CD4-positive, alpha-beta T cell (primary cell): ENCODE data around the gene HAGH. TPM values are rescaled to one million over a fixed set of nuclear protein-coding genes. Genes with fewer than 3 reads are reported as not detected.

Source experiments
- ATAC-seq: fragments of 200-7000 bp; cut with Tn5 transposase; one replicate; pipeline ENCODE4 v1.10.0; 2022; ENCODE audit warnings: mild to moderate bottlenecking; ENCODE audit not compliant: poor library complexity
- CTCF ChIA-PET: fragments of 350-600 bp; sonication (Branson Sonifier 250); formaldehyde crosslinking; loops from one replicate; lab custom pipeline; 2021; ENCODE audit warnings: antibody characterized with exemption, inconsistent platforms; lab: Charles Lee
- POLR2A ChIA-PET: fragments of 350-600 bp; sonication (Branson Sonifier 250); formaldehyde crosslinking; loops from one replicate; lab custom pipeline; 2021; ENCODE audit warnings: antibody characterized with exemption, inconsistent platforms; lab: Charles Lee
- DNase-seq, 14 experiments: peaks; one replicate each; pipeline ENCODE4 v3.0.0-alpha.2; 2013 to 2020; ENCODE audit warnings: mixed read lengths in 2 of 14
- H3K27ac ChIP-seq, 2 donors: one replicate each; pipeline versions ENCODE4 v1.5.1 to v1.7.0; 2013; ENCODE audit warnings: low read length in 2 of 2, low read depth in 1 of 2, mild to moderate bottlenecking in 1 of 2
- H3K27me3 ChIP-seq, 2 experiments: 1 replicate in 1 of 2; 2 replicates in 1 of 2; pipeline versions ENCODE4 v1.6.1 to v1.7.0; 2013; ENCODE audit warnings: low read length in 2 of 2, control low read depth in 1 of 2, mild to moderate bottlenecking in 1 of 2, moderate library complexity in 1 of 2; ENCODE audit not compliant: insufficient read depth in 2 of 2, control insufficient read depth in 1 of 2
- H3K36me3 ChIP-seq: one replicate; pipeline ENCODE4 v1.6.1; 2013; ENCODE audit warnings: low read length, control low read depth; ENCODE audit not compliant: insufficient read depth
- H3K4me1 ChIP-seq: one replicate; pipeline ENCODE4 v1.6.1; 2013; ENCODE audit warnings: low read length, control low read depth; ENCODE audit not compliant: insufficient read depth
- H3K4me3 ChIP-seq: one replicate; pipeline ENCODE4 v1.5.1; 2013; ENCODE audit warnings: mild to moderate bottlenecking, low read length, moderate library complexity
- H3K9me3 ChIP-seq, 2 experiments: 1 replicate in 1 of 2; 2 replicates in 1 of 2; pipeline versions ENCODE4 v1.6.1 to v1.7.0; 2013; ENCODE audit warnings: low read length in 2 of 2, mild to moderate bottlenecking in 2 of 2, control low read depth in 1 of 2, moderate library complexity in 1 of 2; ENCODE audit not compliant: control insufficient read depth in 1 of 2, insufficient read depth in 1 of 2
- H3K27ac Mint-ChIP-seq: one replicate; pipeline ENCODE4 v1.8.0; 2020; ENCODE audit warnings: mixed read lengths
- H3K27me3 Mint-ChIP-seq: one replicate; pipeline ENCODE4 v1.8.0; 2021; ENCODE audit warnings: mixed read lengths
- H3K36me3 Mint-ChIP-seq: one replicate; pipeline ENCODE4 v1.8.0; 2021; ENCODE audit warnings: low read depth, mixed read lengths
- H3K4me1 Mint-ChIP-seq: one replicate; pipeline ENCODE4 v1.8.0; 2021; ENCODE audit warnings: low read depth, mixed read lengths
- H3K4me3 Mint-ChIP-seq: one replicate; pipeline ENCODE4 v1.8.0; 2020; ENCODE audit warnings: mild to moderate bottlenecking, mixed read lengths
- H3K9me3 Mint-ChIP-seq: one replicate; pipeline ENCODE4 v1.8.0; 2020; ENCODE audit warnings: mixed read lengths
- CTCF ChIP-seq: fragments of 200-600 bp; IDR thresholded peaks from one replicate; pipeline ENCODE4 v1.8.0; 2022; ENCODE audit warnings: antibody characterized with exemption, mild to moderate bottlenecking
- intact Hi-C, 2 experiments: fragments of 100-400 bp; cut with DNase I in 1 of 2; cut with micrococcal nuclease in 1 of 2; formaldehyde crosslinking; loops; one replicate each; pipeline versions ENCODE4 v1.15.1 to v1.9.0; 2023 to 2025; cut with DNase I, micrococcal nuclease
- total RNA-seq, 174 experiments: library from RNA in 2 of 174; stranded (reverse) in 2 of 174; gene quantifications; one replicate each; pipeline ENCODE4 v1.2.3 and lab custom pipeline; 2021 to 2026

The HAGH gene
- total RNA-seq, 2 experiments from 2014 or later = 20.9 to 22.7 TPM

GRCh38 chr16:1759511-1759910, 67.1 kb downstream of the HAGH start:
- TF ChIP-seq CTCF = no peak
- no peak for ATAC-seq
- intact Hi-C loops = no loop called here
- no peaks in the 10 kb centered on the region for H3K27me3 ChIP-seq
- DNase-seq = no peak
- Mint-ChIP-seq H3K27me3 (no peaks in the 10 kb centered on the region), H3K9me3 (no peaks in the 10 kb centered on the region), H3K27ac (no peak overlapping the region), H3K4me3 (no peak overlapping the region), H3K36me3 (peaks cover 24% of the 10 kb centered on the region), H3K4me1 (peaks cover 10% of the 10 kb centered on the region)
- no peaks in the 10 kb centered on the region for H3K9me3 ChIP-seq
- CTCF ChIA-PET = no interaction called here
- H3K27ac ChIP-seq = no peak overlapping the region
- no peak overlapping the region for H3K4me3 ChIP-seq
- peaks cover 48% of the 10 kb centered on the region for H3K36me3 ChIP-seq
- H3K4me1 ChIP-seq = peaks cover 17% of the 10 kb centered on the region
- POLR2A ChIA-PET = no interaction called here

GRCh38 chr16:1758923-1759322, 67.7 kb downstream of the HAGH start:
- H3K27ac Mint-ChIP-seq = no peak overlapping the region
- H3K36me3 Mint-ChIP-seq = peaks cover 27% of the 10 kb centered on the region

GRCh38 chr16:1757714-1758461, 68.7 kb downstream of the HAGH start:
- ChIA-PET POLR2A (no interaction called here), CTCF (no interaction called here)
- no peak for TF ChIP-seq CTCF
- Mint-ChIP-seq H3K4me3 (no peak overlapping the region), H3K9me3 (no peaks in the 10 kb centered on the region), H3K27ac (no peak overlapping the region), H3K27me3 (no peaks in the 10 kb centered on the region), H3K4me1 (peaks cover 10% of the 10 kb centered on the region), H3K36me3 (peaks cover 31% of the 10 kb centered on the region)
- ATAC-seq (no peak), DNase-seq (no peak)
- H3K4me3 ChIP-seq = no peak overlapping the region
- intact Hi-C loops = no loop called here
- peaks cover 17% of the 10 kb centered on the region for H3K4me1 ChIP-seq
- H3K36me3 ChIP-seq = peaks cover 39% of the 10 kb centered on the region
- no peaks in the 10 kb centered on the region for H3K27me3 ChIP-seq
- H3K9me3 ChIP-seq = no peaks in the 10 kb centered on the region
- H3K27ac ChIP-seq = no peak overlapping the region

More at GRCh38 chr16:1758923-1759322, 67.7 kb downstream of the HAGH start:
- CTCF ChIA-PET = no interaction called here
- peaks cover 10% of the 10 kb centered on the region for H3K4me1 Mint-ChIP-seq
- Histone ChIP-seq H3K4me1 (peaks cover 17% of the 10 kb centered on the region), H3K4me3 (no peak overlapping the region), H3K36me3 (peaks cover 42% of the 10 kb centered on the region), H3K27ac (no peak overlapping the region), H3K9me3 (no peaks in the 10 kb centered on the region), H3K27me3 (no peaks in the 10 kb centered on the region)
- no peak for TF ChIP-seq CTCF
- no peak overlapping the region for H3K4me3 Mint-ChIP-seq
- POLR2A ChIA-PET = no interaction called here
- H3K27me3 Mint-ChIP-seq = no peaks in the 10 kb centered on the region
- DNase-seq (no peak), ATAC-seq (no peak)
- intact Hi-C loops = no loop called here
- no peaks in the 10 kb centered on the region for H3K9me3 Mint-ChIP-seq

Other genes starting within 250 kb of the HAGH start
- 1 to 10 TPM; 4.3 to 5.6 TPM for gene IFT140, start 214.8 kb downstream of the HAGH start, total RNA-seq
- gene CRAMP1, start 214.5 kb downstream of the HAGH start, total RNA-seq = 10 to 100 TPM; 14.1 to 15.2 TPM
- 1 to 10 TPM; 2.5 to 3.2 TPM for gene JPT2, start 148.5 kb downstream of the HAGH start, total RNA-seq
- 100 to 1,000 TPM; 290 to 297 TPM for gene MAPK8IP3, start 120.6 kb downstream of the HAGH start, total RNA-seq
- 10 to 100 TPM; 46.2 to 54.2 TPM for gene NME3, start 55.3 kb downstream of the HAGH start, total RNA-seq
- 10 to 100 TPM; 28.6 to 30.8 TPM for gene EME2, start 54.0 kb downstream of the HAGH start, total RNA-seq
- gene MRPS34, start 53.7 kb downstream of the HAGH start, total RNA-seq = 10 to 100 TPM; 25.5 to 26.9 TPM
- 10 to 100 TPM; 86.3 to 87.6 TPM for gene SPSB3, start 44.3 kb downstream of the HAGH start, total RNA-seq
- gene NUBP2, start 43.9 kb downstream of the HAGH start, total RNA-seq = 10 to 100 TPM; 36.4 to 38.1 TPM
- gene IGFALS, start 33.1 kb downstream of the HAGH start, total RNA-seq = under 1 TPM; 0.67 to 0.80 TPM
- gene FAHD1, start 381 bp upstream of the HAGH start, total RNA-seq = 1 to 10 TPM; 4.1 to 4.5 TPM
- not detected for gene MEIOB, start 45.3 kb upstream of the HAGH start, total RNA-seq
- not detected for gene HS3ST6, start 91.6 kb upstream of the HAGH start, total RNA-seq
- 1 to 10 TPM; 2.3 to 2.4 TPM for gene MSRB1, start 116.4 kb upstream of the HAGH start, total RNA-seq
- not detected for gene RPL3L, start 127.9 kb upstream of the HAGH start, total RNA-seq
- 10 to 100 TPM; 40.7 to 41.1 TPM for gene NDUFB10, start 132.7 kb upstream of the HAGH start, total RNA-seq
- 1,000 to 10,000 TPM; 3,604 to 3,755 TPM for gene RPS2, start 138.0 kb upstream of the HAGH start, total RNA-seq
- gene RNF151, start 140.0 kb upstream of the HAGH start, total RNA-seq = not detected
- gene TBL3, start 145.2 kb upstream of the HAGH start, total RNA-seq = 10 to 100 TPM; 12.7 to 15.5 TPM
- under 1 TPM; 0.56 to 0.99 TPM for gene NOXO1, start 154.6 kb upstream of the HAGH start, total RNA-seq
- gene GFER, start 157.4 kb upstream of the HAGH start, total RNA-seq = 10 to 100 TPM; 14.5 TPM
- 1 to 10 TPM; 3.8 to 3.9 TPM for gene SYNGR3, start 163.1 kb upstream of the HAGH start, total RNA-seq
- gene ZNF598, start 183.0 kb upstream of the HAGH start, total RNA-seq = 10 to 100 TPM; 39.7 to 43.6 TPM
- gene NPW, start 193.0 kb upstream of the HAGH start, total RNA-seq = under 1 TPM in 1 of 2 experiments, not detected in 1; 0.80 TPM
- gene NHERF2, start 200.1 kb upstream of the HAGH start, total RNA-seq = 1 to 10 TPM; 1.9 to 2.0 TPM
- 1 to 10 TPM; 2.7 to 2.9 TPM for gene NTHL1, start 221.0 kb upstream of the HAGH start, total RNA-seq
- 10 to 100 TPM; 83.0 to 85.0 TPM for gene TSC2, start 221.2 kb upstream of the HAGH start, total RNA-seq